Gastroesophageal sphincter (tissue), 3 donors: Measurements from ENCODE around the gene INPP5A.

Experiments
- CTCF ChIP-seq, 4 experiments: fragments of 200-600 bp in 2 of 4; fragments of 450-650 bp in 2 of 4; sonication (generic) in 1 of 4; IDR thresholded peaks; one replicate each; pipeline ENCODE4 v1.5.1; 2017 to 2019; ENCODE audit warnings: antibody characterized with exemption in 4 of 4, mild to moderate bottlenecking in 2 of 4, moderate library complexity in 2 of 4
- POLR2A ChIP-seq, 2 donors: fragments of 450-650 bp; IDR thresholded peaks; one replicate each; pipeline ENCODE4 v1.6.1; 2017; ENCODE audit warnings: antibody characterized with exemption in 2 of 2, mild to moderate bottlenecking in 2 of 2, moderate library complexity in 1 of 2
- POLR2AphosphoS5 ChIP-seq: sonication (generic); formaldehyde crosslinking; IDR thresholded peaks from one replicate; pipeline ENCODE4 v1.6.1; 2017; ENCODE audit warnings: antibody characterized with exemption

GRCh38 chr10:132587175-132587574 lies 49.6 kb downstream of the INPP5A start:
- TF ChIP-seq CTCF (IDR thresholded peaks at IDR 0.05): no peak
- TF ChIP-seq POLR2A (IDR thresholded peaks at IDR 0.05): no peak
- TF ChIP-seq POLR2AphosphoS5: no peak
